Spleen (tissue), 11 donors: ENCODE data around the gene GGACT. TPM values are rescaled to one million over a fixed set of nuclear protein-coding genes. Genes with fewer than 3 reads are reported as not detected.

Experiments used
- DNase-seq: peaks from one replicate; pipeline ENCODE4 v3.0.0-alpha.2; 2020
- H3K27ac ChIP-seq, 8 donors: fragments of 200-600 bp; sonication (generic) in 7 of 8; 1 replicate in 4 of 8; 2 replicates in 4 of 8; pipeline versions ENCODE4 v1.5.0 to v1.8.0; 2016 to 2021; ENCODE audit warnings: inconsistent platforms in 4 of 8, mild to moderate bottlenecking in 4 of 8, moderate library complexity in 1 of 8
- H3K27me3 ChIP-seq, 7 donors: fragments of 200-600 bp; sonication (generic) in 6 of 7; replicated peaks in 1 of 7; 1 replicate in 4 of 7; 2 replicates in 3 of 7; pipeline versions ENCODE4 v1.5.0 to v1.8.0; 2016 to 2021; ENCODE audit warnings: inconsistent platforms in 3 of 7, mild to moderate bottlenecking in 1 of 7
- H3K36me3 ChIP-seq, 6 donors: fragments of 200-600 bp; sonication (generic) in 5 of 6; 1 replicate in 4 of 6; 2 replicates in 2 of 6; pipeline versions ENCODE4 v1.5.0 to v1.8.0; 2016 to 2021; ENCODE audit warnings: inconsistent platforms in 2 of 6
- H3K4me1 ChIP-seq, 6 donors: fragments of 200-600 bp; sonication (generic) in 5 of 6; 1 replicate in 3 of 6; 2 replicates in 3 of 6; pipeline versions ENCODE4 v1.5.0 to v1.8.0; 2016 to 2021; ENCODE audit warnings: inconsistent platforms in 3 of 6
- H3K4me3 ChIP-seq, 8 donors: fragments of 200-600 bp; sonication (generic) in 7 of 8; 1 replicate in 4 of 8; 2 replicates in 4 of 8; pipeline versions ENCODE4 v1.5.0 to v1.8.0; 2016 to 2021; ENCODE audit warnings: inconsistent platforms in 4 of 8, mild to moderate bottlenecking in 4 of 8, moderate library complexity in 2 of 8
- H3K9me3 ChIP-seq, 8 donors: fragments of 200-600 bp; sonication (generic) in 7 of 8; 1 replicate in 4 of 8; 2 replicates in 4 of 8; pipeline versions ENCODE4 v1.5.0 to v1.8.0; 2016 to 2021; ENCODE audit warnings: inconsistent platforms in 4 of 8
- CTCF ChIP-seq, 11 experiments: fragments of 200-600 bp in 7 of 11; fragments of 450-650 bp in 4 of 11; sonication (generic) in 4 of 11; IDR thresholded peaks in 8 of 11; conservative IDR thresholded peaks in 3 of 11; 1 replicate in 7 of 11; 2 replicates in 4 of 11; pipeline versions ENCODE4 v1.4.0 to v1.8.0; 2016 to 2021; ENCODE audit warnings: antibody characterized with exemption in 11 of 11, inconsistent platforms in 4 of 11, mild to moderate bottlenecking in 1 of 11
- POLR2A ChIP-seq, 3 donors: fragments of 450-650 bp; IDR thresholded peaks; one replicate each; pipeline ENCODE4 v1.5.1; 2017; ENCODE audit warnings: antibody characterized with exemption in 3 of 3, mild to moderate bottlenecking in 1 of 3
- POLR2AphosphoS5 ChIP-seq, 3 donors: sonication (generic); formaldehyde crosslinking; IDR thresholded peaks; one replicate each; pipeline ENCODE4 v1.5.1; 2017; ENCODE audit warnings: antibody characterized with exemption in 3 of 3
- WGBS, 5 donors: extraction: QIAGEN DNeasy Blood & Tissue Kit in 3 of 5; methylation state at CpG; one replicate each; pipeline versions ENCODE4 v1.1.5 to v1.1.7; 2013 to 2018; 5-methylcytosine and 5-hydroxymethylcytosine counted together
- intact Hi-C: fragments of 100-400 bp; cut with DNase I; formaldehyde crosslinking; loops from one replicate; pipeline ENCODE4 v1.15.0; 2023; ENCODE audit warnings: low total_unique reads
- polyA plus RNA-seq, 3 donors: library from polyadenylated mRNA; stranded (reverse); fragments of 200-250 nt; gene quantifications; one replicate each; pipeline ENCODE4 v1.2.1, GENCODE V29; 2013
- total RNA-seq, 7 donors: library from RNA; depleted of rRNA in 3 of 7; stranded (reverse); fragments of >200 nt in 3 of 7; fragmentation: NEBNext Ultra II Directional in 4 of 7; extraction: Animal tissue kit (Norgen Biotek cat#: 25700) in 4 of 7; gene quantifications; one replicate each; pipeline versions ENCODE4 v1.1.0 to v1.2.1, GENCODE V29; 2016 to 2021
- donor health status: healthy with polysubstance abuse.
- donor health status: DM: no; HTN: no; CAD: no; lungs with moderate emphysema.
- donor health status: DM: no; HTN: no; CAD: no.
- donor health status: Bipolar disorder and iron deficiency.
- donor health status: healthy.
- donor health status: DM: no; HTN: no; CAD: no.
- donor health status: DM: yes; HTN: yes; CAD: no.

GGACT gene
- total and polyA plus RNA-seq, 10 donors: 1.9 to 19.7 (median 3.9) TPM

- Histone ChIP-seq H3K4me3 (no peak overlapping the region), H3K9me3 (no peaks in the 10 kb centered on the region), H3K4me1 (peaks cover 0 to 25% (median 13%) of the 10 kb centered on the region in 6 donors), H3K36me3 (peaks cover 0 to 8% (median 0%) of the 10 kb centered on the region in 6 donors), H3K27ac (no peak overlapping the region), H3K27me3 (no peaks in the 10 kb centered on the region)
- no peak for DNase-seq
- peak in 1 of 3 donors; percentile 13 for TF ChIP-seq POLR2AphosphoS5 (IDR thresholded peaks at IDR 0.05)
- no peak for TF ChIP-seq POLR2A (IDR thresholded peaks at IDR 0.05)
- intact Hi-C loops: loop anchor here (5.0 to 10.0 kb wide), 2 partner anchors 281 to 858 kb away; no protein-coding TSS in a partner anchor
- WGBS, 5 donors: 62 to 81% (median 70%) methylated on average over 19 to 20 of the region's 20 CpGs
These were observed 73.2 kb downstream of the GGACT start for GRCh38 chr13:100515410-100515800.

DNA sequence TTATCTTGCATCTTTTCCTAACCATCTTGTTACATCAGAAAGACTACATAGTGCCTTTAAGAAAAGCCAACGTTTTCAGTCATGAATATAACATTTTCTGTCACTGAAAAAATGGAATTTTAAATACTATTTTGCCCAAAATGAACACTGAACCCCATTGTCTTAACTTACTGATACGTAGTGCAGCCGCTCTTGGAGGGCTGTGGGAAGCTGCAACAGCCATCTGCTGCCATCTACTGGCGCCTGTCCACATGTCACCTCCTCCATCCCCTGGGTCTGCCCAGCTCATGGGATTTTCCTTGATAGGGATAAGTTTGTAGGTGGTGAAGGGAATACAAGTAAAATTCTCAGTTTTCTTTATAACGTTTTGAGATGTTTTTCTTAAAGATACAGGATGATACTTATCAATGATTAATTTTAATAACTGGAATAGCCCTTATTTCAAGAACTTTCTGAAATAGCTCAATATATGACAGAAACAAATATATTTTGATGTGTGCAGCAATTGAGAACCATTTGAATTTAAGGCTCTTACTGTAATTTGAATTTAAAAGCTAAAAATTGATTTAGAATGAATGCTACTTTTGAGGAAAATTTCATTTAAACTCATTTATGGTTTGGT is 73.7 kb downstream of the GGACT start:
- H3K4me1 ChIP-seq: peaks cover 0 to 25% (median 13%) of the 10 kb centered on the region in 6 donors
- H3K27me3 ChIP-seq: no peaks in the 10 kb centered on the region
- DNase-seq: peak; percentile 91
- no peaks in the 10 kb centered on the region for H3K9me3 ChIP-seq
- H3K36me3 ChIP-seq: peaks cover 0 to 8% (median 0%) of the 10 kb centered on the region in 6 donors
- no peak overlapping the region for H3K27ac ChIP-seq
- no peak overlapping the region for H3K4me3 ChIP-seq
- TF ChIP-seq POLR2A (IDR thresholded peaks at IDR 0.05): no peak
- peak in 1 of 3 donors; percentile 19 for TF ChIP-seq POLR2AphosphoS5 (IDR thresholded peaks at IDR 0.05)
- TF ChIP-seq CTCF (IDR thresholded peaks at IDR 0.05 in 8 of 11, conservative IDR thresholded peaks at IDR 0.05 in 3 of 11): peak; percentile 70 to 95 (median 87)
- intact Hi-C loops: loop anchor here (5.0 to 10.0 kb wide), 3 partner anchors 280 to 858 kb away; no protein-coding TSS in a partner anchor
- 0 to 3% (median 2%) methylated on average over 5 of the region's 5 CpGs for WGBS, 5 donors

DNA sequence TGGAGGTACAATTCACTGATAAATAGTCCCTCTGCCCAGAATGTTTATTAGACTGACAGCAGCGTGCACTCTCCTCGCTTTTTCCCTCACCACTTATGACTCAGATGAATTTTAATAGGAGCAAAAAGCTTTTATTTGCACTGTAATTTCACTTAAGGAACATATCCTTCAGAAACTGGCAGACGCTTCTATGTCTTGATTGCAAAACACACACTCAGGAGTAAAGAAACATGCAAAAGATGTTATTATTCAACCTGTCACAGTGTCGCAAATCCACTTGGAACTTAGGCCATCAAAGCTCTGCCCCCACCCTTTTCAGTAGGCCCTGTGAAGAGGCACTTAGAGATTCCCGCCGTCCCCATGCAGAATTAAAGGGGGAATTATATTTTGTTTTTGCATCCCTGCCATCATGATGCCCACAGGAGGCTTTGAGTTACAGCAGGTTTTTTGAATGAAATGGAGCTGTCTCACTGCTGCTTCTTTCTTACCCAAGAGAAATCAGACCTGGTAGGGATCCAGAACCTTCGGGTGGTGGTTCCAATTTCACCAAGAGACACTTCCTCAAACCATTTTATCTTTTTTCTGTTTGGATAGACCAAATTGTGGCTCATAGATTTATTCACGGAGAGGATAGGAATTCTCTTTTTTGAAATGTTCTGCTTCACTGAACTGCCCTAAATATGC is 74.5 kb downstream of the GGACT start:
- peaks cover 0 to 8% (median 0%) of the 10 kb centered on the region in 6 donors for H3K36me3 ChIP-seq
- intact Hi-C loops: loop anchor here (5.0 to 10.0 kb wide), 2 partner anchors 279 to 597 kb away; no protein-coding TSS in a partner anchor

DNA sequence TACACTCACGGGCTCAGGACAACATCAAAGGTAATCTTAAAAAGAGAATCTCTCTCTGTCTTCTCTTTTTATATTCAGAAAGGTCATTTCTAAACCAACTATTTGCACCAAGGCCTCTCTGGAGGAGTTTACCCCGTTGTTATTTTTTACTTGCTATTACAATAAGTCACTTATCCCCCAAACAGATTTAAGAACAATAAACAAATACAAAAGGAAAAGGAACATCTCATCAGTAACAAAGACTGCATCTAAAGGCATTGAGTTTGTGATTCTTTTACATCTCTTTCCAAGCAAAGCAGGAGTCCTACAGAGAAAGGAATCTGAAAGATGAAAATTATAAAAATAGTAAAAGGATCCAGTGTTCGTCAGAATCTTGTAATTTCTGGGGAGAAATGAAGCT is 75.4 kb downstream of the GGACT start:
- 75 to 87% (median 86%) methylated on average over 3 of the region's 3 CpGs for WGBS, 5 donors
- Histone ChIP-seq H3K36me3 (peaks cover 0 to 8% (median 0%) of the 10 kb centered on the region in 6 donors), H3K4me1 (peaks cover 0 to 25% (median 12%) of the 10 kb centered on the region in 6 donors), H3K4me3 (no peak overlapping the region), H3K27ac (no peak overlapping the region), H3K9me3 (no peaks in the 10 kb centered on the region), H3K27me3 (no peaks in the 10 kb centered on the region)
- TF ChIP-seq POLR2A (IDR thresholded peaks at IDR 0.05) (no peak), CTCF (IDR thresholded peaks at IDR 0.05 in 8 of 11, conservative IDR thresholded peaks at IDR 0.05 in 3 of 11) (no peak), POLR2AphosphoS5 (IDR thresholded peaks at IDR 0.05) (no peak)
- intact Hi-C loops: loop anchor here (5.0 to 10.0 kb wide), 2 partner anchors 278 to 596 kb away; no protein-coding TSS in a partner anchor
- no peak for DNase-seq

More for the DNA sequence above, 74.5 kb downstream of the GGACT start:
- no peak overlapping the region for H3K27ac ChIP-seq
- no peak for DNase-seq
- WGBS, 5 donors: 62 to 84% (median 72%) methylated on average over 8 of the region's 8 CpGs
- TF ChIP-seq POLR2AphosphoS5 (IDR thresholded peaks at IDR 0.05): no peak
- no peak for TF ChIP-seq POLR2A (IDR thresholded peaks at IDR 0.05)
- no peak for TF ChIP-seq CTCF (IDR thresholded peaks at IDR 0.05 in 8 of 11, conservative IDR thresholded peaks at IDR 0.05 in 3 of 11)
- peaks cover 0 to 25% (median 13%) of the 10 kb centered on the region in 6 donors for H3K4me1 ChIP-seq
- no peak overlapping the region for H3K4me3 ChIP-seq
- no peaks in the 10 kb centered on the region for H3K27me3 ChIP-seq
- H3K9me3 ChIP-seq: no peaks in the 10 kb centered on the region
